ENCODE results near the gene INKA2.

- TF ChIP-seq CTCF (IDR thresholded peaks at IDR 0.05; ENCODE audit: poor library complexity, severe bottlenecking) (no peak), MXI1 (conservative IDR thresholded peaks at IDR 0.05; ENCODE audit: poor library complexity, severe bottlenecking) (peak; percentile 80), EZH2 (IDR thresholded peaks at IDR 0.05; ENCODE audit: borderline replicate concordance, insufficient read depth, low read length, poor library complexity, severe bottlenecking) (no peak), TAF1 (IDR thresholded peaks at IDR 0.05; ENCODE audit: low read depth) (peak; percentile 59), REST (IDR thresholded peaks at IDR 0.05; ENCODE audit: borderline replicate concordance) (no peak)
These were observed at the start of gene INKA2 for GRCh38 chr1:111739194-111739924.

Data from neural cell (in vitro differentiated cells).